GM12878 (cell line): Measurements from ENCODE around the gene KIRREL3. TPM values are rescaled to one million over a fixed set of nuclear protein-coding genes. Genes with fewer than 3 reads are reported as not detected.

Experiments used
- ATAC-seq: fragments of 200-7000 bp; cut with Tn5 transposase; 3 replicates; pipeline ENCODE4 v1.9.1; 2020; ENCODE audit warnings: mild to moderate bottlenecking, moderate library complexity
- BruUV-seq: library from RNA; stranded (reverse); fragments of 400-500 nt; replicated peaks from 2 replicates; lab custom pipeline; 2021; lab: Mats Ljungman, UMichigan
- CTCF ChIA-PET: fragments of 300-600 bp; sonication (Branson Sonifier 250); formaldehyde crosslinking; extraction: SDS; loops from one replicate; lab custom pipeline; 2021; ENCODE audit warnings: inconsistent platforms; lab: Yijun Ruan, JAX
- POLR2A ChIA-PET: fragments of 350-600 bp; formaldehyde crosslinking; extraction: SDS; loops from one replicate; lab custom pipeline; 2021; ENCODE audit warnings: inconsistent platforms; lab: Charles Lee
- RAD21 ChIA-PET: fragments of 300-600 bp; sonication (Branson Sonifier 250); formaldehyde crosslinking; loops from one replicate; lab custom pipeline; 2023; ENCODE audit warnings: antibody characterized with exemption; ENCODE audit not compliant: unreplicated experiment; lab: Charles Lee
- SMC1A ChIA-PET: fragments of 300-600 bp; sonication (Branson Sonifier 250); formaldehyde crosslinking; loops from one replicate; lab custom pipeline; 2023; ENCODE audit not compliant: unreplicated experiment, uncharacterized antibody; lab: Charles Lee
- DNase-seq: peaks from one replicate; pipeline ENCODE4 v3.0.0-alpha.2; 2011; ENCODE audit warnings: low read depth, low spot score
- FAIRE-seq: peaks from 3 replicates; lab custom pipeline; 2011; peaks lifted over from hg19 to GRCh38; lab: Jason Lieb, UNC
- H2AFZ ChIP-seq: 2 replicates; pipeline ENCODE4 v1.6.0; 2011; ENCODE audit warnings: low read depth, low read length, control low read depth; ENCODE audit not compliant: control insufficient read depth
- H3K27ac ChIP-seq: 2 replicates; pipeline ENCODE4 v1.5.1; 2011; ENCODE audit warnings: control low read depth; ENCODE audit not compliant: control insufficient read depth, insufficient read depth
- H3K27me3 ChIP-seq, 2 experiments: replicated peaks in 1 of 2; 2 replicates each; pipeline versions ENCODE4 v1.6.0 to v1.6.1; 2011; ENCODE audit warnings: low read length in 1 of 2; ENCODE audit not compliant: control insufficient read depth in 2 of 2, insufficient read depth in 2 of 2
- H3K36me3 ChIP-seq, 2 experiments: 2 replicates each; pipeline ENCODE4 v1.5.1; 2011; ENCODE audit warnings: low read length in 1 of 2; ENCODE audit not compliant: control insufficient read depth in 2 of 2, insufficient read depth in 2 of 2
- H3K4me1 ChIP-seq: 2 replicates; pipeline ENCODE4 v1.6.1; 2011; ENCODE audit warnings: mild to moderate bottlenecking, low read length, moderate library complexity, mixed read lengths; ENCODE audit not compliant: control insufficient read depth, insufficient read depth
- H3K4me2 ChIP-seq: 2 replicates; pipeline ENCODE4 v1.6.0; 2011; ENCODE audit warnings: control low read depth; ENCODE audit not compliant: control insufficient read depth, insufficient read depth
- H3K4me3 ChIP-seq: fragments of 200-600 bp; sonication (generic); 2 replicates; pipeline ENCODE4 v1.5.1; 2016
- H3K79me2 ChIP-seq: 2 replicates; pipeline ENCODE4 v1.6.0; 2011; ENCODE audit warnings: low read length; ENCODE audit not compliant: control insufficient read depth, insufficient read depth
- H3K9ac ChIP-seq: 2 replicates; pipeline ENCODE4 v1.8.0; 2011; ENCODE audit warnings: low read length, control low read depth, mixed read lengths; ENCODE audit not compliant: control insufficient read depth, insufficient read depth
- H3K9me3 ChIP-seq: replicated peaks from 3 replicates; pipeline ENCODE4 v1.5.1; 2011; ENCODE audit warnings: mild to moderate bottlenecking, low read length; ENCODE audit not compliant: control insufficient read depth, insufficient read depth
- H4K20me1 ChIP-seq: 2 replicates; pipeline ENCODE4 v1.6.0; 2011; ENCODE audit not compliant: control insufficient read depth, insufficient read depth
- CBFB ChIP-seq: IDR thresholded peaks from 2 replicates; pipeline ENCODE4 v1.6.1; 2016; ENCODE audit warnings: antibody characterized with exemption, low read depth
- ETV6 ChIP-seq, 2 experiments: fragments of 450-650 bp in 1 of 2; IDR thresholded peaks in 1 of 2; conservative IDR thresholded peaks in 1 of 2; 2 replicates each; pipeline ENCODE4 v1.6.1; 2014; ENCODE audit warnings: antibody characterized with exemption in 1 of 2, borderline replicate concordance in 1 of 2, low read depth in 1 of 2, mild to moderate bottlenecking in 1 of 2, moderate library complexity in 1 of 2
- GATAD2B ChIP-seq: fragments of 450-650 bp; conservative IDR thresholded peaks from 2 replicates; pipeline ENCODE4 v1.6.1; 2017; ENCODE audit warnings: low read depth, mild to moderate bottlenecking, moderate library complexity
- IRF3 ChIP-seq: fragments of 450-650 bp; IDR thresholded peaks from 2 replicates; pipeline ENCODE4 v1.6.1; 2014; ENCODE audit warnings: mild to moderate bottlenecking
- POU2F2 ChIP-seq: IDR thresholded peaks from 3 replicates; pipeline ENCODE4 v1.6.1; 2011; ENCODE audit warnings: low read depth, mild to moderate bottlenecking, low read length, borderline replicate concordance
- SKIL ChIP-seq: fragments of 450-650 bp; IDR thresholded peaks from 2 replicates; pipeline ENCODE4 v1.6.1; 2017; ENCODE audit warnings: mild to moderate bottlenecking, low read depth, inconsistent platforms; ENCODE audit not compliant: poor library complexity, severe bottlenecking
- WGBS: methylation state at CpG from one replicate; pipeline ENCODE4 v1.1.6; 2016; ENCODE audit warnings: low lambda C conversion rate; ENCODE audit not compliant: insufficient replicate concordance, insufficient coverage; ENCODE audit errors: missing lambda C conversion rate; 5-methylcytosine and 5-hydroxymethylcytosine counted together
- in situ Hi-C: fragments of 300-500 bp; cut with MboI; formaldehyde crosslinking; loops from 9 replicates; pipeline ENCODE4 v1.14.3; 2018; ENCODE audit warnings: mixed read lengths
- intact Hi-C: fragments of 100-400 bp; cut with micrococcal nuclease; formaldehyde crosslinking; loops from one replicate; pipeline ENCODE4 v1.14.2; 2022; ENCODE audit not compliant: unreplicated experiment
- polyA plus RNA-seq, 11 experiments: library from polyadenylated mRNA; depleted of rRNA in 4 of 11; unstranded in 6 of 11; stranded (reverse) in 5 of 11; fragments of >200 nt; fragmentation: Nextera tagmentation in 4 of 11; fragmentation: Illumina TruSeq in 1 of 11; extraction: Ambion mirVana in 4 of 11; extraction: Trizol in 1 of 11; gene quantifications; 1 replicate in 1 of 11; 2 replicates in 10 of 11; pipeline versions ENCODE4 v1.2.1 to v1.2.3, GENCODE V29; 2011 to 2016; ENCODE audit warnings: inconsistent platforms in 2 of 11, missing spikeins in 2 of 11, low read depth in 1 of 11
- total RNA-seq, 4 experiments: library from RNA; depleted of rRNA in 3 of 4; stranded (reverse); fragments of >200 nt in 3 of 4; fragmentation: Illumina TruSeq in 1 of 4; extraction: Trizol in 1 of 4; gene quantifications; 2 replicates each; pipeline versions ENCODE4 v1.2.1 to v1.2.3, GENCODE V29; 2013 to 2021

KIRREL3 gene
- total and polyA plus RNA-seq, 10 of the 15 experiments (the other 5 are each of a cell fraction or from before 2014, with no cell fraction given) = under 0.01 TPM; not detected in 9

GRCh38 chr11:126530416-126530815 is 470.2 kb downstream of the KIRREL3 start:
- no peaks in the 10 kb centered on the region for H3K79me2 ChIP-seq
- TF ChIP-seq POU2F2 (no peak), GATAD2B (no peak), ETV6 (conservative IDR thresholded peaks at IDR 0.05 in 1 of 2, IDR thresholded peaks at IDR 0.05 in 1 of 2; ENCODE audit: borderline replicate concordance in 1 of 2, low read depth in 1 of 2) (no peak), IRF3 (no peak), SKIL (no peak), CBFB (no peak)
- TF ChIP-seq, all 136 proteins: peak for 0
- FAIRE-seq (no peak), DNase-seq (no peak), ATAC-seq (no peak)
- Histone ChIP-seq H3K4me1 (no peaks in the 10 kb centered on the region), H3K9me3 (no peaks in the 10 kb centered on the region), H3K27me3 (no peaks in the 10 kb centered on the region; a peak in 2 of 4 replicates), H3K4me2 (no peak overlapping the region), H3K4me3 (no peak overlapping the region), H2AFZ (no peak overlapping the region), H4K20me1 (no peaks in the 10 kb centered on the region; the same call in 1 of the 2 replicates), H3K9ac (no peak overlapping the region), H3K27ac (no peak overlapping the region), H3K36me3 (no peaks in the 10 kb centered on the region)
- no TSS peak for BruUV-seq
- POLR2A ChIA-PET = no interaction called here
- RAD21 ChIA-PET = no interaction called here
- intact Hi-C loops = no loop called here
- in situ Hi-C loops = no loop called here
- SMC1A ChIA-PET = no interaction called here
- CTCF ChIA-PET = no interaction called here
- WGBS = 64% methylated on average over 8 of the region's 8 CpGs
